Suprapubic skin (tissue), 4 donors: ENCODE results near the gene PEPD.

Experiments used
- CTCF ChIP-seq, 2 donors: fragments of 200-600 bp in 1 of 2; fragments of 450-650 bp in 1 of 2; sonication (generic) in 1 of 2; IDR thresholded peaks; one replicate each; pipeline ENCODE4 v1.5.1; 2016 to 2019; ENCODE audit warnings: antibody characterized with exemption in 2 of 2, mild to moderate bottlenecking in 1 of 2, moderate library complexity in 1 of 2
- EP300 ChIP-seq: sonication (generic); formaldehyde crosslinking; IDR thresholded peaks from one replicate; pipeline ENCODE4 v1.6.1; 2017; ENCODE audit warnings: antibody characterized with exemption
- POLR2A ChIP-seq, 2 donors: fragments of 450-650 bp; IDR thresholded peaks; one replicate each; pipeline ENCODE4 v1.6.1; 2017; ENCODE audit warnings: antibody characterized with exemption in 2 of 2, mild to moderate bottlenecking in 2 of 2, moderate library complexity in 2 of 2
- POLR2AphosphoS5 ChIP-seq, 3 donors: sonication (generic); formaldehyde crosslinking; IDR thresholded peaks; one replicate each; pipeline ENCODE4 v1.6.1; 2017; ENCODE audit warnings: antibody characterized with exemption in 3 of 3

GRCh38 chr19:33558856-33559255 is 37.3 kb upstream of the PEPD start:
- TF ChIP-seq CTCF (IDR thresholded peaks at IDR 0.05) (no peak), POLR2A (IDR thresholded peaks at IDR 0.05) (no peak), POLR2AphosphoS5 (IDR thresholded peaks at IDR 0.05) (no peak), EP300 (no peak)
